GM21717 (cell line): ENCODE results near the gene EEF2K.
"Not testable (repeated sequence)": the region's sequence is repeated elsewhere in the genome, so short reads cannot be mapped to it uniquely, and the experiment has no call there.

Source experiments
- ATAC-seq: cut with Tn5 transposase; IDR thresholded peaks from one replicate; pipeline ENCODE4 v1.9.1; 2021; ENCODE audit warnings: mild to moderate bottlenecking, moderate library complexity; ENCODE audit not compliant: unreplicated experiment

Gene EEF2K

DNA sequence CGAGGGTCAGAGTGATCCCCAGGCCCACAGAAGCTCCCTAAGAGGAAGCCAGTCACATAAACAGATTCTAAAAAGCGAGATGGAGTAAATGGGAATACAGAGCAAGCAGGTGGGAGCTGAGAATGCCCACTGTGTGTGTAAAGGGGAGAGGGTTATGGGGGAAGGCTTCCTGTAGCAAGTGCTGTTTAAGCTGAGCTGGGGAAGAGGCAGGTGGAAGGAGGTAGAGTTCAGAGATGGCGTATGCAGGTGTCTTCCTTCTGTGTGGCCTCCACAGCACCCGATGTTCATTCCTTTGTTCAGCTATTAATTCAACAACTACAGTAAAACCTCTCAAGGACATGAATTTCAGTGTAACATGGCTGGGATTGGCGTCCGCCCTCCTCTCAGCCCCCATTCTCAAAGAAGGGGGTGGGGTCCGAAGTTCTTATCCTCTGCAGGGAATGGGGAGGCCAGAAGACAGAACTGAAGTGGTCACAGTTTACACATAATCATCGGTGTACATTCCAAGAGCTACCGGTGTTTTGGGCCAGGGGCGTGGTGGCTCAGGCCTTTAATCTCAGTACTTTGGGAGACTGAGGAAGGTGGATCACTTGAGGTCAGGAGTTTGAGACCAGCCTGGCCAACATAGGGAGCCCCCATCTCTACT lies 1.8 kb downstream of the EEF2K start:
- ATAC-seq = no peak

DNA sequence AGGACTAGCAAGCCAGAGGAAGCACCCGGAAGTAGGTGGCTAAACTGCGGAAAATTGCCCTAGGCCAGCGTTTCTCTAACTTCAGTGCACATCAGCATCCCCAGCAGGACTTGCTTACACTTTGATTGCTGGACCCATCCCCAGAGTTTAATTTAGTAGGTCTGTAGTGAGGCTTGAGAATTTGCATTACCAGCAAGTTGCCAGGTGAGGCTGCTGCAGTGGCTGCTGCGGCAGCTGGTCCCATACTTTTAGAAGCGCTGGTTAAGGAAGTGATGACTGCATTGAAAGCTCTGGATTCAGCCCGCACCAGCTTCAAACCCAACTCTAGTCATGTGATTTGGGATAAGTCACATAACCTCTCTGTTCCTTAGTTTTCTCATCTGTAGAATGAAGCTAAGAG lies 4.2 kb downstream of the EEF2K start:
- ATAC-seq = no peak

DNA sequence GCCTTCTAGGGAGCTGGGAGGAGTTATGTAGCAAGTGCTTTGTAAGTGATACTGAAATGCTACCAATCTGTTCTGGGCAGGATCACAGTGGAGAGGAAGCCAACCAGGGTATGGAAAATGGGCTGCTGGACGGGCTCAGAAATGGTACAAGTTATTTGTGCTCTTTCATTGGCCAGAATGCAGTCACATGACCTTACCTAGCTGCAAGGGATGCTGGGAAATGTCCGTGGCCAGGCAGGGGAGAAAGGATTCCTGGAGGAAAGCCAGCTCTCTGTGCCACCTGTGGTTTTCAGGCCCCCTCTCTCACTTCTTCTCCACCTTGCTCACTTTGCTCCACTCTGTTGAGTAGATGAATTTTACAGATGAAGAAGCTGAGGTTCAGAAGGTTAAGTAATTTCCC lies 4.8 kb downstream of the EEF2K start:
- ATAC-seq = no peak

DNA sequence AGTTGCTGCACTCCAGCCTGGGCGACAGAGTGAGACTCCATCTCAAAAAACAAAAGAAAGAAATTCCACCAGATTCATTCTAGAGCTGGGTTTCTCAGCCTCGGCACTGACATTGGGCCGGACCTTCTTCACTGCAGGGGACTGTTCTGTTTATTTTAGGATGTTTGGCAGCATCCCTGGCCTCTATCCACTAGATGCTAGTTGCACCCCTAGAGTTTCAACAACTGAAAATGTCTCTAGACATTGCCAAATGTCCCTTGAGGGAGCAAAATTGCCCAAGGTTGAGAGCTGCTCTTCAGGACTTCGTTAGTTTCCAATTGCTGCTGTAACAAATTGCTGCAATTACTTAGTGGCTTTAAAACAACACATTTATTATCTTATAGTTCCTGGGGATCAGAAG lies 7.2 kb downstream of the EEF2K start:
- no peak for ATAC-seq

DNA sequence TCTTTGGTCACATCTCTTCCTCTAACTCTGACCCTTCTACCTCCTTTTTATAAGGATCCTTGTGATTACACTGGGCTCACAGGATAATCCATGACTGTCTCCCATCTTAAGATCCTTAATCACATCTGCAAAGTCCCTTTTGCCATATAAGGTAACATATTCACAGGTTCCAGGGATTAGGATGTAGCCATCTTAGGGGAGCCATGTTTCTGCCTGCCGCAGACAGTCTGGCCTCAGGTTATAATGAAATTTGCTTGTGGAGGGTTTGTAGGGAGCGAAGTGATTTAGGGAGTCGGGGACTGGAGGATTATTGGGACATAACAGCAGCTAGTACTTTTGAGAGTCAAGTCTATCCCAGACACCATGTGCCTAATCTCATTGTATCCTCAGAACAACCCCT lies 7.7 kb downstream of the EEF2K start:
- no peak for ATAC-seq

DNA sequence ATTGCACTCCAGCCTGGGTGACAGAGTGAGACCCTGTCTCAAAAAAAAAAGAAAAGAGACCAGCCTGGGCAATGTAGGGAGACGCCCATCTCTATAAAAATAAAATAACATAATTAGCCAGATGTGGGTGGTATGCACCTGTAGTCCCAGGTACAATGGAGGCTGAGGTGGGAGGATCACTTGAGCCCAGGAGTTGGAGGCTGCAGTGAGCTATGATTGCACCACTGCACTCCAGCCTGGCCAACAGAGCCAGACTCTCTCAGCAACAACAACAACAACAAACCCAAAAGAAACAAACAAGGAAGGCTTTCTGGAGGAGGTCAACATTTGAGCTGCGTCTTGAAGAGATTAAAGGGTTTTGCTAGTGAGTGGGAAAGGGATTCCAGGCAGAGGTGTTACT lies 8.3 kb downstream of the EEF2K start:
- ATAC-seq = no peak

DNA sequence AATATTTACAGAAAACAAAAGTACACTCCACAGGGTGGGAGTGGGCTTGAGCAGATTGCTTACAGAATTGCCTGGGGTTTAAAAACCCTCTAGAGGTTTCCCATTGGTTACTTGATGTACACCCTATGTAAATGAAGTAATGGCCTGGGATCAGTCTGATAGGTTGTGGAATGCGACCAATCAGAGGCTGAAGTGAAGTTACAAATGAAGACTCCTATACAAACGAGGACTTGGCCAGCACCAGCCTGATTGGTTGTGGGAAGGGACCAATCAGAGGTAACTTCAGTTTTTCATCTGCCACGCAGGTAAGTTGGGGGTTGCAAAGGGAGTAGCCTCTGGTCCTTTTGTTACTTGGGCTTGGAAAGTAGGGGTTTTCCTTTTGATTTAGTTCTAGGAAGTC lies 8.8 kb downstream of the EEF2K start:
- ATAC-seq = no peak

DNA sequence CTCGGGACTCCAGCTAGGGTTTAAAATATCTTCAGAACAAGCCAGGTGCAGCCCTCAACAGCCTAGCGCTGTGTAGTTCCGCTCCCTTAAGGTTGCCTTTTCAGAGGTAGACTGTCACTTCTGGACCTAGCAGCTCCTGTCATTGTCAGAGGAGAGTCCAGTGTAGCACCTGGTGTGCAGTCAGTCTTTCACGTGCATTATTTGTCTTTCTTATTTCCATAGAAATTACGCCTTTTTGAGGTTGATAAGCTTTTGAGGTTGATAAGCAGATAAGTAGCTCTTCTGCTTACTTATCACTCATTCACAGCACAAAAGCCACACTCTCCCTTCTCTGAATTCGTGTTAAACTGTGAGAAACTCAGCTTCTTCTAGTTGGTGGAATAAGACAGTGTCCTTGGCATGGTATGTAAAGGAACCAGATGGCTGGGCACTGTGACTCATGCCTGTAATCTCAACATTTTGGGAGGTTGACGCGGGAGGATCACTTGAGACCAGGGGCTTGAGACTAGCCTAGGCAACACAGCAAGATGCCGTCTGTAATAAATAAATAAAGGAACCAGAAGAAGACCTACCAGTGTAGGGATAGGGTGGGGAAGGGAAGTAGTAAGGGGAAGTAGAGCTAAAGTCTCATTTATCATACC lies 10.2 kb downstream of the EEF2K start:
- no peak for ATAC-seq

DNA sequence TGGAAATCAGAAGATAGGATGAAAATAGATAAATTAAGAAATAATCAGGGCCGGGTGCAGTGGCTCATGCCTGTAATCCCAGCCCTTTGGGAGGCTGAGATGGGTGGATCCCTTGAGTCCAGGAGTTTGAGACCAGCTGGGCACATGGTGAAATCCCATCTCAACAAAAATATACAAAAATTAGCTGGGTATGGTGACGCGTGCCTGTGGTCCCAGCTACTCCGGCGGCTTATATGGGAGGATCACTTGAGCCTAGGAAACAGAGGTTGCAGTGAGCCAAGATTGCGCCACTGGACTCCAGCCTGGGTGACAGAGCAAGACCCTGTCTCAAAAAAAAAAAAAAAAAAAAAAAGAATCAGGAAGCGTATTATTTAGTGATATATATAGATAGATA lies 10.8 kb downstream of the EEF2K start:
- not testable (repeated sequence) for ATAC-seq

DNA sequence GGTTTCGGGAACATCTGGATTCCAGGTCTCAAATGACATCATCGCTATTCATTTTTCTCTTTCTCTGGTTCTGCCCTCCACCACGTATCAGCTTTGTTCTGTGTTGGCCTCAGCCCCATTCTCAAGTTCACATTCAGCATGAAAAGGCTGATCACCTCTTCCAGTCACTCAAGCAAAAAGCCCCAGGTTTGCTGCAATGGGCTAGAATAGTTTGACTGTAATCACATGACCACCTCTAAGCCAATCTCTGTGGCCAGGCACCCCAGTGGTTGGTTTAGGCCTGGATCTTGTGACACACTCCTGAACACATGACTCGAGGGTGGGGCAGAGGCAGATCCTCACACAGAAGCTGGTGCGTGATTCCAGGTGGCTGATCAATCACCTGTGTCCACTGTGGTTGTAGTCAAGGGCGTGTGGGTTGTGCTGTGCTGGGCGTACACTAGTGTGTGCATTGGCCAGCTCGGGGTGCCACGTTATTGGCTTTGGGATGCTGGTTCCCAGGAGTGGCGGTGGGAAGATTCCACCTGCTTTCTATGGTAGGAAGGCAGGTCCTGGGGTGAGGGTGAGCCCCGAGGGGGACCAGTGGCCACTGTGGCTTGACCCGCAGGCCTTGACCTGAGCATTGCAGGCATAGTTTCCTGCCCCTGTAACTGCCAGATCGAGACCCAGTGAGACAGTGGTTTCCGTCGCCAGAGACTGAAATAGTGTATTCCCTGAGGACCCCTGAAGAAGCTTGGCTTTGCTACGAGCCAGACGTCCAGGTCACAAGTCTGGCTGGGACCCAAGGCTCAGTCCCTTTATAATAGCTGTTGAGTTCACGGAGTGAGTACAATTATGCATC lies 12.0 kb downstream of the EEF2K start:
- ATAC-seq = peak; percentile 69

DNA sequence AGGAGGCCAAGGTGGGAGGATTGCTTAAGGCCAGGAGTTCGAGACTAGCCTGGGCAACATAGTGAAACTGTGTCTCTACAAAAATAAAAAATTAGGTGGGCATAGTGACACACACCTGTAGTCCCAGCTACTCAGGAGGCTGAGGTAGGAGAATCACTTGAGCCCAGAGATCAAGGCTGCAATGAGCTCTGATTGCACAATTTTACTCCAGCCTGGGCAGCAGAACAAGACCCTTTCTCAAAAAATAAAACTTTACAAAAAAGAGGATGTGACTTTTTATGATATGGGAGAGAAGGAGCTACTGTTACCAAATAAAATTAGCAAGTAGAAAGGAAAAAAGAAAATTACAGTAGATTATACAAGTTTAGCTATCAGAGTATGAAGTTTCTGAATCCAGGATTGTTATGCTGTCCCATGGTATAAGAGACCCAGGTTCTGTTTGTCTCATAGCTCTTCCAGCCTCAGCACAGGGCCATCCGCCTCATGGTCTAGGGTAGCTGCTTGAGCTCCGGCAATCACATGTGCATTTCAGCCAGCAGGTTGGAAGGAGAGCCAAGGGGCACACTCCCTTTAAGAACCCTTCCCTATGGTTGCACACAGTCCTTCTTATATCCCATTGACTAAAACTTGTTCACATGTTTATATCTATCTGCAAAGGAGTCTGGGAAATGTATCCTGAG lies 13.5 kb downstream of the EEF2K start:
- no peak for ATAC-seq

DNA sequence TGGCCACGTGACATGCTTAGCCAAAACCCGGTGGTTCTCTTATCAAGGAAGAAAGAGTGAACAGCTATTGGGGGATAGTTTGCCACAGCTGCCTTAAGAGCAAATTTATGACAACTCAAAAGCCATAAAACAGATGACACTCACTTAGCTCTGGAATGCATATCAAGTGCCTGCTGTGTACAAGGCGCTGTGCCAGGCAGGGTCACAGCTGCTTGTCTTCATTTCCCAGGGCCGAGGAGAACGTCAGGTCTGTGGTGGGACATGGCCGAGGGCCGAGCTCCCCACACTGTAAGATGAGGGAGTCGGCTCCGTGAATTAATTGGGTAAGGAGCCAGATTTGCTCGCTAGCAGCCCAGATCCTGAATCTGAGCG lies 14.0 kb downstream of the EEF2K start:
- no peak for ATAC-seq

DNA sequence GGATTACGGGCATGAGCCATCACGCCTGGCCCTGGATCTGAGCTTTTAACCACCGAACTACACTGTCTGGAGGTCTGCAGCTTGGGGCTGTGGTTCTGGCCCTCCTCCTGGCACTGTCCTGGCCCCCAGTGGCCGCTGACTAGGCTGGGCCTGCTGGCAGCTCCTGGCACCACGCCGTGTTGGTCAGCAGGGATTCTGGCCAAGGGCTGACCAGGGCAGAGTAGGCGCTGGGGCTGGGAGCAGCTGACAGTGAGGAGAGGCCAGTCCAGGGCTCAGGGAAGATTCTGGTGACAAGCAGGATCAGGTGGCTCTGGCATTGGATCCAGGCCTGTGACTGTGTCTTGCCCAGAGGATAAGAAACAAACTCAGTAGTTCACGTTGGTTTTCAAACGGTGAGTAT lies 14.6 kb downstream of the EEF2K start:
- ATAC-seq = no peak

DNA sequence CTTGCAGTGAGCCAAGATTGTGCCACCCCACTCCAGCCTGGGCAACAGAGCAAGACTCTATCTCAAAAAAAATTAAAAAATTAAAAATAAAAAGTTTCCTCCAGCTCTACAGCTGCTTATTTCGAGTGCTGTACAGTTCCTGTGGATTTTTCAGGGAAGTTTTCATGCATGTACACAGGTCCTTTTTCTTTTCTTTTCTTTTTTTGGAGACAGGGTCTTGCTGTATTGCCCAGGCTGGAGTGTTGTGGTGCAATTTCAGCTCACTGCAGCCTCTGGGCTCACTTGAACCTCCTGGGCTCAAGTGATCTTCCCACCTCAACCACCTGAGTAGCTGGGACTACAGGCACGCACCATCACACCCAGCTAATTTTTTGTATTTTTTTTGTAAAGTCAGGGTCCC lies 15.9 kb downstream of the EEF2K start:
- ATAC-seq = no peak

DNA sequence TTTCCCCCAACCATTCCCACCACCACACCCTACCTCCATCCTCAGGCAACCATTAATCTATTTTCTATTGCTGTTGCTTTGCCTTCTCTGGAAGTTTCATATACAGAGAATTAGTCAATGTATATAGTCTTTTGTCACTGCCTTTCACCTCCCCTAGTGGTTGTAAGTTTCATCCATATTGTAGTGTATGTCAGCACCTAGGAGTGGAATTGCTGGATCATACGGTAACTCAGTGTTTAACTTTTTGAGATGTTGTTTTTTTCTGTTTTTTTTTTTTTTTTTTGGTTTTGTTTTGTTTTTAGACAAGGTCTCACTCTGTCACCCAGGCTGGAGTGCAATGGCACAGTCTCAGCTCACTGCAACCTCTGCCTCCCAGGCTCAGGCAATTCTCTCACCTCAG lies 16.9 kb downstream of the EEF2K start:
- ATAC-seq = no peak

DNA sequence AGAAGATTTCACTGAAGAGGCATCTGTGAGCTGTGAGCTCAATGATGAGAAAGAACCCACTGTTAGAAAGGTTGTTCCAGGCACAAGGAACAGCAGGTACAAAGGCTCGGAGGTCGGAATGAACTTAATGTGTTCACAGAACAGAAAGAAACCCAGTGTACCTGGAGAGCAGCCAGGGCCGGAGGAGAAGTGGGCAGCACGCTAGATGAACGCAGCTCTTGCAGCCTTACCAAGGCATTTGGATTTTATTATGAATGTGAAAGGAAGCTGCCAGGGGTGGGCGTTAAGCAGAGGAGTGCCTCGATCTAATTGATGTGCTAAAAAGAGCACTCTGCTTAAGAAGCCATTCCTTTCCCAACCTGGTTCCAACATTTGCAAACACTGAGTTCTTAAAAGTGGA lies 19.0 kb downstream of the EEF2K start:
- no peak for ATAC-seq

DNA sequence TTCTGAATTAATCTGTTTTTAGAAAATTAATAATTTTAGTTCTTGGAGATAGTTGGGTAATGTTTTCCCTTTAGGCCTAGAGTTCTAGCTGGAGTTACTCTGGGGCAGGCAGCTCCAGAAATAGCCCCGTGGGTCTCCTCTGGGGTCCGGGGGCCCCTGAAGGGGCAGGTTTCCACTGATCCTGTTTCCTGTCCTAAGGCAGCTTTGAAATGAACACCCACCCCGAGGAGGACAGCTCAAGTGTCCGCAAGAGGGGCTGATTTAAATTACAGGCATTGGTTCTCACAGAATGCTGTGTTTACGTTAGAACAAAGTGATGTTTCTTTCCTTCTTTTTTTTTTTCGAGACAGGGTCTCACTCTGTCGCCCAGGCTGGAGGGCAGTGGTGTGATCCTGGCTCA lies 23.8 kb downstream of the EEF2K start:
- no peak for ATAC-seq

DNA sequence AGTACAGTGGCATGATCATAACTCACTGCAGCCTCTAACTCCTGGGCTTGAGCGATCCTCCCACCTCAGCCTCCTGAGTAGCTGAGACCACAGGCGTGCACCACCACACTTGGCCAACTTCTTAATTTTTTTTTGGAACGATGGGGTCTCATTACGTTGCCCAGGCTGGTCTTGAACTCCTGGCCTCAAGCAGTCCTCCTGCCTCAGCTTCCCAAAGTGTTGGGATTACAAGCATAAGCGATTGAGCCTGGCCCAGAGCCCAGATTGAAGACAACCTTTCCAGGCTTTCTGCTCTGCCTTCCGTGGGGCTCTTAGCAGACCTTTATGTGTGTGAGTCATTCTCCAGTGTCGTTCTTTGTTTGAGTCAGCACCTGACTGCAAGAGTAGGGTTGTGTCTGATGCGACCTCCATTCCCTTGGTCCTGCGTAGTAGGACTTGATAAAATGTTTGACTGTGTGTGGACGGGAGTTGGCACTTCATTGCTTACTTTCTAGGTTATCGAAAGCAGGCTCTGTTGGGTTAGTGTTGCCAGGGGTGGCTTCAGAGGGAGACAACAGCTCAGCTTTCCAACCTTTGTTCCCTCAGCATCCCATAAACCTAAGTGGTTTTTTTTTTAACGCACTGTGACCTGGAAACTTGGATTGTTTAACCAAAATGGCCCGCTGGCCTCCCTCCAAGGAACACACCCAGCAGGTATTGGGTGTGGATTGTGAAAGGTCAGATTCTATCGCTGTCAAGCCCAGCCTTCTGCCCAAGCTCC lies 26.4 kb downstream of the EEF2K start:
- no peak for ATAC-seq

DNA sequence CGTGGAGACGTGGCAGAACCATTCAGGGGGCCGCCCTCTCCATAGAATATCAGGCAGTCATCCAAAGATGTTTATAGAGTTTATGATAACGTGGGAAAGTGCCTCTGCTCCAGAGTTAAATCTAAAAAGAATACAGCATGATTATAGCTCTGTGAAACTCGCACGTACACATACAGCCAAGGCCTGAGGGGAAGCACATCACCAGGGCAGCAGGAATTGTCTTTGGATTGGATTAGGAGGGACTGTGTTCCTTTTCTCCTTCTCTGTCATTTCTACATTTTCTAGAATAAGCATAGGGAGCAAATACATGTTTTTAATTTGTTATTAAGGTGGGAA lies 26.9 kb downstream of the EEF2K start:
- no peak for ATAC-seq

DNA sequence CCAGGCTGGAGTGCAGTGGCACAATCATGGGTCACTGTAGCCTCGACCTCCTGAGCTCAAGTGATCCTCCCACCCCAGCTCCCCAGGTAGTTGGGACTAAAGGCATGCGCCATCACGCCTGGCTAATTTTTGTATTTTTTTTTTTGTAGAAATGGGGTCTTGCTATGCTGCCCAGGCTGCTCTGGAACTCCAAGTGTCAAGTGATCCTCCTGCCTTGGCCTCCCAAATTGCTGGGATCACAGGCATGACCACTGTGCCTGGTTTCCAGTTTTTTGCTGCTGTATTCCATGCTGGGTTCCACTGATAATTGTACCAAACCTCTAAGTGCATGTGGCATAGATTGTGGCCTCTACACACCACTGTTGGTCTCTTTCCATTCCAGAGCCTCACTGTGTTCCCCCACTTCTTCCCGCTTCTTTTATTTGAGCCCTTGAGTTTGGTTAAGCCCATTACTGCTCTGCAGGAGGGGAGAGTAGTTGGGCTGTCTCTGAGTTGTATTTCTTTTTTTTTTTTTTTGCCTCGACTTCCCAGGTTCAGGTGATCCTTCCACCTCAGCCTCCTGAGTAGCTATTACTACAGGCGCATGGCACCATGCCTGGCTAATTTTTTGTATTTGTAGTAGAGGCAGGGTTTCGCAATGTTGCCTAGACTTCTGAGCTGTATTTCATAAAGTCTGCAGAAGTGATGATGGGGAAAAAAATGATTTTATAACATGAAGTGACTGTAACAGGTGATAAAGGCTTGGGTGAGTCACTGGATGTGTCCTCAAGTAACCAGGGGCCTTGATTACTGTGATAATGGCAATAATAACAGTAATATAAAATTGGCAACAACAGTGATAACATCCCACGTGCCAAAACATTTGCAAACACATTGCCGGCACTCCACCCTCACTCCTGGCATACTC lies 30.0 kb downstream of the EEF2K start:
- no peak for ATAC-seq
